Transverse colon (tissue), 4 donors: ENCODE data around the gene TDRD9. TPM values are rescaled to one million over a fixed set of nuclear protein-coding genes. Genes with fewer than 3 reads are reported as not detected.

Source experiments
- DNase-seq: peaks from one replicate; pipeline ENCODE4 v3.0.0-alpha.2; 2019
- H3K27ac ChIP-seq, 4 donors: fragments of 200-600 bp; sonication (generic); 2 replicates each; pipeline ENCODE4 v1.5.1; 2016 to 2018; ENCODE audit warnings: inconsistent platforms in 4 of 4
- H3K27me3 ChIP-seq: fragments of 200-600 bp; sonication (generic); 2 replicates; pipeline ENCODE4 v1.5.1; 2017; ENCODE audit warnings: inconsistent platforms
- H3K36me3 ChIP-seq, 4 donors: fragments of 200-600 bp; sonication (generic); 2 replicates each; pipeline ENCODE4 v1.5.1; 2017 to 2019; ENCODE audit warnings: inconsistent platforms in 4 of 4
- H3K4me1 ChIP-seq, 4 donors: fragments of 200-600 bp; sonication (generic); 2 replicates each; pipeline ENCODE4 v1.5.1; 2017 to 2020; ENCODE audit warnings: inconsistent platforms in 4 of 4
- H3K4me3 ChIP-seq, 4 donors: fragments of 200-600 bp; sonication (generic); 1 replicate in 1 of 4; 2 replicates in 3 of 4; pipeline versions ENCODE4 v1.5.1 to v1.6.1; 2017 to 2019; ENCODE audit warnings: inconsistent platforms in 4 of 4
- H3K9me3 ChIP-seq, 2 donors: fragments of 200-600 bp; sonication (generic); 2 replicates each; pipeline ENCODE4 v1.5.1; 2017 to 2019; ENCODE audit warnings: inconsistent platforms in 2 of 2
- CTCF ChIP-seq, 5 experiments: fragments of 200-600 bp in 3 of 5; fragments of 450-650 bp in 2 of 5; sonication (generic) in 3 of 5; IDR thresholded peaks; 1 replicate in 2 of 5; 2 replicates in 3 of 5; pipeline ENCODE4 v1.5.1; 2016 to 2017; ENCODE audit warnings: antibody characterized with exemption in 5 of 5, inconsistent platforms in 3 of 5, mild to moderate bottlenecking in 2 of 5, moderate library complexity in 1 of 5
- EP300 ChIP-seq: sonication (generic); formaldehyde crosslinking; IDR thresholded peaks from one replicate; pipeline ENCODE4 v1.6.1; 2017; ENCODE audit warnings: antibody characterized with exemption, low read depth
- POLR2A ChIP-seq: fragments of 450-650 bp; IDR thresholded peaks from one replicate; pipeline ENCODE4 v1.6.1; 2016; ENCODE audit warnings: antibody characterized with exemption, mild to moderate bottlenecking, moderate library complexity
- POLR2AphosphoS5 ChIP-seq, 3 donors: sonication (generic); formaldehyde crosslinking; IDR thresholded peaks; one replicate each; pipeline ENCODE4 v1.6.1; 2016; ENCODE audit warnings: antibody characterized with exemption in 3 of 3
- WGBS, 2 donors: methylation state at CpG; one replicate each; pipeline ENCODE4 v1.1.5; 2018; ENCODE audit warnings: low coverage in 1 of 2; 5-methylcytosine and 5-hydroxymethylcytosine counted together
- in situ Hi-C, 4 donors: fragments of 200-750 bp; cut with MboI; loops; one replicate each; pipeline versions ENCODE4 v1.15.0 to v1.15.1; 2017; ENCODE audit warnings: low sequenced_read_pairs in 3 of 4, low pct_ligation_motif_present in 1 of 4, low pct_unique_long_range_greater_than_20kb in 1 of 4
- intact Hi-C: fragments of 100-400 bp; cut with DNase I; formaldehyde crosslinking; loops from one replicate; pipeline ENCODE4 v1.15.1; 2023; ENCODE audit warnings: low total_unique reads
- total RNA-seq, 4 donors: library from RNA; depleted of rRNA; stranded (reverse); fragments of >200 nt; gene quantifications; one replicate each; pipeline ENCODE4 v1.1.0, GENCODE V29; 2016

The TDRD9 gene
- total RNA-seq, 4 donors from 2014 or later, result 0.55 to 0.79 TPM; not detected in 2

GRCh38 chr14:104093366-104094055 is 165.3 kb downstream of the TDRD9 start:
- peak; percentile 60 for DNase-seq
- in situ Hi-C loops (no loop called here), intact Hi-C loops (no loop called here)
- Histone ChIP-seq H3K9me3 (no peaks in the 10 kb centered on the region), H3K27ac (no peak overlapping the region), H3K4me3 (no peak overlapping the region), H3K27me3 (peaks cover 6% of the 10 kb centered on the region), H3K36me3 (no peaks in the 10 kb centered on the region), H3K4me1 (peaks cover 3 to 14% (median 8%) of the 10 kb centered on the region in 4 donors)
- 43 to 64% methylated on average over 3 to 18 of the region's 18 CpGs for WGBS, 2 donors
- no peak for TF ChIP-seq CTCF (IDR thresholded peaks at IDR 0.05)
- TF ChIP-seq POLR2AphosphoS5 (IDR thresholded peaks at IDR 0.05), result no peak
- no peak for TF ChIP-seq POLR2A
- no peak for TF ChIP-seq EP300

GRCh38 chr14:104094056-104094708 is 165.9 kb downstream of the TDRD9 start:
- intact Hi-C loops, result no loop called here
- Histone ChIP-seq H3K27ac (no peak overlapping the region), H3K36me3 (no peaks in the 10 kb centered on the region), H3K9me3 (no peaks in the 10 kb centered on the region), H3K4me1 (peaks cover 3 to 12% (median 6%) of the 10 kb centered on the region in 4 donors), H3K4me3 (no peak overlapping the region), H3K27me3 (peaks cover 6% of the 10 kb centered on the region)
- no peak for TF ChIP-seq EP300
- no peak for TF ChIP-seq POLR2A
- TF ChIP-seq POLR2AphosphoS5 (IDR thresholded peaks at IDR 0.05), result no peak
- 55 to 57% methylated on average over 4 to 19 of the region's 20 CpGs for WGBS, 2 donors
- DNase-seq, result peak; percentile 32
- in situ Hi-C loops, result no loop called here

- peak; percentile 81 for DNase-seq
- Histone ChIP-seq H3K9me3 (no peaks in the 10 kb centered on the region), H3K36me3 (no peaks in the 10 kb centered on the region), H3K4me1 (peaks cover 6 to 15% (median 8%) of the 10 kb centered on the region in 4 donors), H3K27me3 (peaks cover 6% of the 10 kb centered on the region), H3K27ac (no peak overlapping the region), H3K4me3 (no peak overlapping the region)
- TF ChIP-seq CTCF (IDR thresholded peaks at IDR 0.05) (peak; percentile 80 to 96 (median 93)), POLR2AphosphoS5 (IDR thresholded peaks at IDR 0.05) (no peak), POLR2A (no peak), EP300 (no peak)
- in situ Hi-C loops, result no loop called here
- WGBS, 2 donors, result 55% methylated on average over 22 of the region's 35 CpGs; no CpG with 5 or more reads in 1 of the 2 donors
- intact Hi-C loops, result no loop called here
Observed at GRCh38 chr14:104094709-104095425, 166.6 kb downstream of the TDRD9 start.

GRCh38 chr14:104095426-104096310 is 167.4 kb downstream of the TDRD9 start:
- peak; percentile 8 for DNase-seq
- Histone ChIP-seq H3K27ac (no peak overlapping the region), H3K36me3 (no peaks in the 10 kb centered on the region), H3K9me3 (no peaks in the 10 kb centered on the region), H3K27me3 (peaks cover 6% of the 10 kb centered on the region), H3K4me1 (peaks cover 14 to 23% (median 16%) of the 10 kb centered on the region in 4 donors), H3K4me3 (no peak overlapping the region)
- 83% methylated on average over 22 of the region's 31 CpGs; no CpG with 5 or more reads in 1 of the 2 donors for WGBS, 2 donors
- no peak for TF ChIP-seq EP300
- no peak for TF ChIP-seq POLR2AphosphoS5 (IDR thresholded peaks at IDR 0.05)
- TF ChIP-seq CTCF (IDR thresholded peaks at IDR 0.05), result no peak
- TF ChIP-seq POLR2A, result no peak
- in situ Hi-C loops (no loop called here), intact Hi-C loops (no loop called here)
